KMS-11 (cell line): ENCODE measurements around the gene AQP5.

ENCODE experiments used
- H2AFZ ChIP-seq: fragments of 200-600 bp; sonication (generic); 2 replicates; pipeline ENCODE4 v1.6.1; 2016; ENCODE audit warnings: antibody characterized with exemption, mixed run types, low read depth
- H3K27ac ChIP-seq: fragments of 200-600 bp; sonication (generic); 2 replicates; pipeline ENCODE4 v1.6.1; 2016; ENCODE audit warnings: mild to moderate bottlenecking, mixed run types
- H3K27me3 ChIP-seq: fragments of 200-600 bp; sonication (generic); 2 replicates; pipeline ENCODE4 v1.6.1; 2017; ENCODE audit warnings: mild to moderate bottlenecking, low read depth, mixed run types, moderate library complexity; ENCODE audit not compliant: insufficient read depth
- H3K36me3 ChIP-seq: fragments of 200-600 bp; sonication (generic); 2 replicates; pipeline ENCODE4 v1.6.1; 2017; ENCODE audit warnings: mild to moderate bottlenecking, mixed run types; ENCODE audit not compliant: insufficient read depth
- H3K4me1 ChIP-seq: fragments of 200-600 bp; sonication (generic); 2 replicates; pipeline ENCODE4 v1.6.1; 2016; ENCODE audit warnings: mild to moderate bottlenecking, low read depth, mixed run types; ENCODE audit not compliant: poor library complexity, severe bottlenecking
- H3K4me2 ChIP-seq: fragments of 200-600 bp; sonication (generic); 2 replicates; pipeline ENCODE4 v1.7.0; 2016; ENCODE audit warnings: mild to moderate bottlenecking, mixed run types
- H3K4me3 ChIP-seq: fragments of 200-600 bp; sonication (generic); IDR thresholded peaks from 2 replicates; pipeline ENCODE4 v1.6.1; 2017; ENCODE audit warnings: low read depth, low read length, mixed read lengths; ENCODE audit not compliant: insufficient read depth
- H3K79me2 ChIP-seq: fragments of 200-600 bp; sonication (generic); 2 replicates; pipeline ENCODE4 v1.6.1; 2016; ENCODE audit warnings: low read depth, mixed run types; ENCODE audit not compliant: insufficient read depth
- H3K9ac ChIP-seq: fragments of 200-600 bp; sonication (generic); 2 replicates; pipeline ENCODE4 v1.6.1; 2016; ENCODE audit warnings: mild to moderate bottlenecking, mixed run types
- H4K20me1 ChIP-seq: fragments of 200-600 bp; sonication (generic); 2 replicates; pipeline ENCODE4 v1.6.1; 2016; ENCODE audit warnings: mild to moderate bottlenecking, mixed run types; ENCODE audit not compliant: insufficient read depth
- CTCF ChIP-seq: fragments of 200-600 bp; sonication (generic); conservative IDR thresholded peaks from 2 replicates; pipeline ENCODE4 v1.6.1; 2017; ENCODE audit warnings: low read depth, mild to moderate bottlenecking, antibody characterized with exemption, low read length, moderate library complexity, mixed read lengths

AQP5 gene

GRCh38 chr12:49955899-49956662 lies 5.6 kb upstream of the AQP5 start:
- Histone ChIP-seq H3K27ac (no peak overlapping the region), H3K9ac (no peak overlapping the region), H4K20me1 (no peaks in the 10 kb centered on the region), H3K27me3 (peaks cover 32% of the 10 kb centered on the region; the same call in 1 of the 2 replicates), H2AFZ (no peak overlapping the region), H3K4me2 (no peak overlapping the region), H3K36me3 (no peaks in the 10 kb centered on the region), H3K4me1 (no peaks in the 10 kb centered on the region), H3K4me3 (no peak overlapping the region), H3K79me2 (no peaks in the 10 kb centered on the region)
- TF ChIP-seq CTCF: no peak

DNA sequence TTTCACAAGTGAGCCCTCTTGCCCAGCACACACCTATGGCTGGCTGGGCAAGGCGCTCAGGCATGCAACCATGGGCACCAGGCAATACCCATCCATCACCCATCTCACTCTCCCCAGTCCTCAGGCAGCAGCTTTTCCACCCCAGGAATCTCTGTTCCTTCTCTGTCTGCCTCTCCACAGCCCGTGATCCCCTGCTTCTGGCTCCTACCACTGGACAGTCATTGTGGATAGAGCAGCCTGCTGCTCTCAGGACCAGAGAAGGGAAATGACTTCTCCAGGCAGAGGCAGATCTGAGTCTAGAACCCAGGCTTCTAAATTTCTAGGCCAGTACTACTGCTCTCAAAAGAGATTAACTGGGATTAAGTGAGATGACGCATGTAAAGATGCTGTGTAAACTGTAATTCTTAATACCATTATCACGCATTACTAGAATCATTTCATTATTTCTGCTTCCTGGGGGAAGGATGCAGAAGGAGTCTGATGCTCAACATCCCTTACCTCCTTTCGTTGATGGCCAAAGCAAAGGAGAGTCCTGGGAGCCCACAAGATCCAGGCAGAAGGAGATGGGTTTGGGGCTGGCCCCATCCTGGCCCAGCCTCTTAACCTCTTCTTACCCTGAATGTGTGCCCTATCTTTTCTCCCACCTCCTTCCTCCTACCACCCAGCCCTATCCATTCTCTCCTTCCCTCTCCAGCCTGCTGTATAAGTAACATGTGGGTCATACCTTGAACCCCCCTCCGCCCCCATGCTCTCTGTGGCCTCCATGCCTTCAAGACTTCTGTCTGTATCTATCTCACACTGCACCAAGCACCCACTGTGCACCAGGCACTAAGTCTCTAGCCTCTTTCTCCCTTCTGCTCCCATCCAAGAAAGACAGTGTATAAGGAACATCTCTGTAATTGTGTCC lies 4.8 kb upstream of the AQP5 start:
- H2AFZ ChIP-seq: no peak overlapping the region
- no peaks in the 10 kb centered on the region for H4K20me1 ChIP-seq
- H3K79me2 ChIP-seq: no peaks in the 10 kb centered on the region
- H3K27me3 ChIP-seq: peaks cover 32% of the 10 kb centered on the region; the same call in 1 of the 2 replicates
- no peak overlapping the region for H3K27ac ChIP-seq
- no peak overlapping the region for H3K4me3 ChIP-seq
- no peaks in the 10 kb centered on the region for H3K4me1 ChIP-seq
- H3K9ac ChIP-seq: no peak overlapping the region
- TF ChIP-seq CTCF: no peak
- no peaks in the 10 kb centered on the region for H3K36me3 ChIP-seq
- no peak overlapping the region for H3K4me2 ChIP-seq

DNA sequence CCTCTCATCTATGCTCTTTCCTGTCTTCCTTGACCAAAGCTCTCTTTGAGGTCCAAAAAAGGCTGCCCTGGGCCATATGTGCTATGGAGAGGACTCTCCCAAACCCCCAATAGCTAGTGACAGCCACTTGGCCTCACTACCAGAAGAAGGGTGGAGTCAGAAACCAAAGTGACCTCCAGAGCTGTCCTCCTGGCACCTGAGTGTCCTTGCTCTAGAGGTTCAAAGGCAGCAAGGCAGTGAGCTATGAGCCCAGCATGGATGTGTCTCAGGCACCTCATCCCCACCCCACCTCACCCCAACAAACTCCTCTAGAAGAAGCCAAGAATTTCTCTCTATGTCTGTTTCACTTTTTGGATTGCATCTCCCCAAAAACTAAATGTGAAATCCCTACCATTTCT lies 4.1 kb upstream of the AQP5 start:
- no peak overlapping the region for H3K9ac ChIP-seq
- no peaks in the 10 kb centered on the region for H3K79me2 ChIP-seq
- no peaks in the 10 kb centered on the region for H3K36me3 ChIP-seq
- no peaks in the 10 kb centered on the region for H3K4me1 ChIP-seq
- peaks cover 34% of the 10 kb centered on the region; the same call in 1 of the 2 replicates for H3K27me3 ChIP-seq
- no peak overlapping the region for H3K4me2 ChIP-seq
- no peak overlapping the region for H3K27ac ChIP-seq
- no peaks in the 10 kb centered on the region for H4K20me1 ChIP-seq
- no peak overlapping the region for H2AFZ ChIP-seq
- TF ChIP-seq CTCF: no peak
- no peak overlapping the region for H3K4me3 ChIP-seq

- no peak overlapping the region for H3K9ac ChIP-seq
- no peaks in the 10 kb centered on the region for H4K20me1 ChIP-seq
- H3K27ac ChIP-seq: no peak overlapping the region
- H3K4me3 ChIP-seq: no peak overlapping the region
- H3K4me1 ChIP-seq: no peaks in the 10 kb centered on the region
- H2AFZ ChIP-seq: no peak overlapping the region
- no peaks in the 10 kb centered on the region for H3K36me3 ChIP-seq
- H3K4me2 ChIP-seq: no peak overlapping the region
- TF ChIP-seq CTCF: no peak
- no peaks in the 10 kb centered on the region for H3K79me2 ChIP-seq
- H3K27me3 ChIP-seq: peaks cover 56% of the 10 kb centered on the region
Measured at GRCh38 chr12:49959685-49960473, 1.8 kb upstream of the AQP5 start.
